ENCODE measurements around the gene PTPRN2. TPM values are rescaled to one million over a fixed set of nuclear protein-coding genes. Genes with fewer than 3 reads are reported as not detected.
"Not testable (repeated sequence)": the region's sequence is repeated elsewhere in the genome, so short reads cannot be mapped to it uniquely, and the experiment has no call there.

PTPRN2 gene
- total and polyA plus RNA-seq, 7 donors: 0.47 to 0.82 (median 0.51) TPM

DNA sequence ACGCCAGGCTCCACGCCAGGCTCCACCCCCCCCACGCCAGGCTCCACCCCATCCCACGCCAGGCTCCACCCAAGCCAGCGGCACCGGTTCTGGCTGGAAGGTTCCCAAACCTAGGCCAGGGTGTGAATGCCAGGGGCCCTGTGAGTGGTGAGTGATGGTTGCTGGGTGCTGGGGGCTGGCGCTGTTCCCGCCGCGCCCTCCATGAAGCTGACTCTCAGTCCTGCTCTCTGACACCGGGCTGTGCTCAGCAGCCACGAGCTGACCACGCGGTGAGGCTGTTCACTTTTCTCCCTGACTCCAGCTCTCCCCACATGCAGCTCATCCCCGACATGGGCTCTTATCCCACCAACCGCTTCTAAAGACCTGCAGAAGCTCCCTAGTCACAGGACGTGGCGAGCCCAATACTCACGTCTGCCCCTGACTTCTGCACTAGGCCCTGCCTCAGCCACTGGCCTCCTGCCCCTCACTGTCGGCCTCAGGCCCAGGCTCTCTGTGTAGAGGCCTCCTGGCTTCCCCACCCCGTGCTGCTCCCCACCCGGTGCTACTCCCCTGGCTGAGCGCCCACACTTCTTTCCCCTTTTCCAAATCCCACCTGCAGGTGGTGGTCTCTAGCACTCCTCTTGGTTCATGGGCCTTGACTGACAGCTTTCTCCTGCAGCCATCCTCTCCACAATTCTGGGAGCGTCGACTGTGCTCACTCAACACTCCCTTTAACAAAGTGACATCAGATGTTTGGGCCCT lies 603.0 kb downstream of the PTPRN2 start:
- Histone ChIP-seq H3K4me1 (no peaks in the 10 kb centered on the region), H3K27ac (no peak overlapping the region), H3K27me3 (ENCODE audit: insufficient read depth in 3 of 3, low read length in 2 of 3) (peaks cover 0 to 4% (median 0%) of the 10 kb centered on the region in 3 donors), H3K36me3 (ENCODE audit: insufficient read depth in 1 of 2, low read depth in 1 of 2) (no peaks in the 10 kb centered on the region), H3K4me3 (no peak overlapping the region), H3K9me3 (no peaks in the 10 kb centered on the region)
- intact Hi-C loops (cut with DNase I): no loop called here
- TF ChIP-seq, protein P1, sequence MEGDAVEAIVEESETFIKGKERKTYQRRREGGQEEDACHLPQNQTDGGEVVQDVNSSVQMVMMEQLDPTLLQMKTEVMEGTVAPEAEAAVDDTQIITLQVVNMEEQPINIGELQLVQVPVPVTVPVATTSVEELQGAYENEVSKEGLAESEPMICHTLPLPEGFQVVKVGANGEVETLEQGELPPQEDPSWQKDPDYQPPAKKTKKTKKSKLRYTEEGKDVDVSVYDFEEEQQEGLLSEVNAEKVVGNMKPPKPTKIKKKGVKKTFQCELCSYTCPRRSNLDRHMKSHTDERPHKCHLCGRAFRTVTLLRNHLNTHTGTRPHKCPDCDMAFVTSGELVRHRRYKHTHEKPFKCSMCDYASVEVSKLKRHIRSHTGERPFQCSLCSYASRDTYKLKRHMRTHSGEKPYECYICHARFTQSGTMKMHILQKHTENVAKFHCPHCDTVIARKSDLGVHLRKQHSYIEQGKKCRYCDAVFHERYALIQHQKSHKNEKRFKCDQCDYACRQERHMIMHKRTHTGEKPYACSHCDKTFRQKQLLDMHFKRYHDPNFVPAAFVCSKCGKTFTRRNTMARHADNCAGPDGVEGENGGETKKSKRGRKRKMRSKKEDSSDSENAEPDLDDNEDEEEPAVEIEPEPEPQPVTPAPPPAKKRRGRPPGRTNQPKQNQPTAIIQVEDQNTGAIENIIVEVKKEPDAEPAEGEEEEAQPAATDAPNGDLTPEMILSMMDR (IDR thresholded peaks at IDR 0.05): no peak
- DNase-seq (peak in 1 of 2 donors; percentile 36), ATAC-seq (no peak)
- 77 to 85% (median 85%) methylated on average over 21 to 23 of the region's 25 CpGs for WGBS, 3 donors

- 57 to 59% (median 58%) methylated on average over 31 to 32 of the region's 32 CpGs for WGBS, 3 donors
- Histone ChIP-seq H3K4me3 (no peak overlapping the region), H3K4me1 (no peaks in the 10 kb centered on the region), H3K9me3 (no peaks in the 10 kb centered on the region), H3K27ac (no peak overlapping the region), H3K27me3 (ENCODE audit: insufficient read depth in 3 of 3, low read length in 2 of 3) (peaks cover 0 to 4% (median 0%) of the 10 kb centered on the region in 3 donors), H3K36me3 (ENCODE audit: insufficient read depth in 1 of 2, low read depth in 1 of 2) (no peaks in the 10 kb centered on the region)
- intact Hi-C loops (cut with DNase I): no loop called here
- TF ChIP-seq, protein P1 (IDR thresholded peaks at IDR 0.05): no peak
- ATAC-seq (no peak), DNase-seq (peak in 1 of 2 donors; percentile 28)
Measured at GRCh38 chr7:157983502-157984422, 603.9 kb downstream of the PTPRN2 start.

DNA sequence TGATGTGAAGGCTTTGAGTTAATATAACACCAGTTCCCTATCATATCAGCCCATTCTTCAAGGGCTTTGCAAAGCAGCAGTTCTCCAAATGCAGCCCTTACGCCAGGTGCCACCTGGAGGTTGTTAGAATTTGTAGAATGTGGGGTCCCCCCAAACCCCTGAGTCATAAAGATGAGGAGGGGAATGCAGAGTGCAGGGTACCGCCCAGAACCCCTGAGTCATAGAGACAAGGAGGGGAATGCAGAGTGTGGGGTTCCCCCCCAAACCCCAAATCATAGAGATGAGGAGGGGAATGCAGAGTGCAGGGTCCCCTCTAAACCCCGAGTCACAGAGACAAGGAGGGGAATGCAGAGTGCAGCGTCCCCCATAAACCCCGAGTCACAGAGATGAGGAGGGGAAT lies 605.8 kb downstream of the PTPRN2 start:
- intact Hi-C loops (cut with DNase I): no loop called here
- no peaks in the 10 kb centered on the region for H3K4me1 ChIP-seq
- no peak overlapping the region for H3K4me3 ChIP-seq
- no peaks in the 10 kb centered on the region for H3K36me3 ChIP-seq (ENCODE audit: insufficient read depth in 1 of 2, low read depth in 1 of 2)
- no peak overlapping the region for H3K27ac ChIP-seq
- ATAC-seq (no peak), DNase-seq (peak in 1 of 2 donors; percentile 2)
- H3K9me3 ChIP-seq: no peaks in the 10 kb centered on the region
- peaks cover 0 to 4% (median 0%) of the 10 kb centered on the region in 3 donors for H3K27me3 ChIP-seq (ENCODE audit: insufficient read depth in 3 of 3, low read length in 2 of 3)
- TF ChIP-seq, protein P1 (IDR thresholded peaks at IDR 0.05): no peak
- 57 to 64% (median 62%) methylated on average over 3 to 5 of the region's 5 CpGs for WGBS, 3 donors

DNA sequence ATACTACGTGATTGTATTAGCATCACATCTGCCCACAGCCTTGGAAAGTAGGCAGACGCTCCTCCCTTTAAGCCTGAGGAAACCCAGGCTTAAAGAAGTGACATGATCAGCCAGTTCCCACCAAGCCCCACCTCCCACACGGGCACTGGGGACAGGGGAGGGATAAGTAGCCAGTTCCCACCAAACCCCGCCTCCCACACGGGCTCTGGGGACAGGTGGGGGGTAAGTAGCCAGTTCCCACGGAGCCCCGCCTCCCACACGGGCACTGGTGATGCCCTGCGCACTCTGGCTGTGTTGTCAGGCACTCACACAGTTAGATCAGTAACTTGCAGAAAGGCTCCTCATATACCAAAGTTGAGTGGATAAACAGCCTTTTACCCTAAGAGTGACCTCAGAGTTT lies 606.8 kb downstream of the PTPRN2 start:
- TF ChIP-seq, protein P1 (IDR thresholded peaks at IDR 0.05): no peak
- WGBS, 3 donors: 36 to 39% (median 36%) methylated on average over 9 of the region's 9 CpGs
- intact Hi-C loops (cut with DNase I): no loop called here
- Histone ChIP-seq H3K4me1 (no peaks in the 10 kb centered on the region), H3K9me3 (no peaks in the 10 kb centered on the region), H3K36me3 (ENCODE audit: insufficient read depth in 1 of 2, low read depth in 1 of 2) (no peaks in the 10 kb centered on the region), H3K27me3 (ENCODE audit: insufficient read depth in 3 of 3, low read length in 2 of 3) (peaks cover 0 to 4% (median 0%) of the 10 kb centered on the region in 3 donors), H3K27ac (no peak overlapping the region), H3K4me3 (no peak overlapping the region)
- DNase-seq (peak in 1 of 2 donors; percentile 19), ATAC-seq (no peak)

DNA sequence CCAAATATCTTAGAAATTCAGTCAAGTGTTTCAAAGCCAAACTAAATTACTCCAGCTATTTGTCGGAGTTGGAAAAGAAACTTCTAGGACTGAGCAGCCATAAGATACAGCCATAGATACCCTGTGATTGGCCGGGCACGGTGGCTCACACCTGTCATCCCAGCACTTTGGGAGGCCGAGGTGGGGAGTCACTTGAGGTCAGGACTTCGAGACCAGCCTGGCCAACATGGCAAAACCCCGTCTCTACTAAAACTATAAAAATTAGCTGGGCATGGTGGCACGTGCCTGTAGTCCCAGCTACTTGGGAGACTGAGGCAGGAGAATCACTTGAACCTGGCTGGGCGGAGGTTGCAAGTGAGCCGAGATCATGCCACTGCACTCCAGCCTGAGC lies 607.3 kb downstream of the PTPRN2 start:
- intact Hi-C loops (cut with DNase I); H3K4me1 ChIP-seq: not testable (repeated sequence)
- 66 to 79% (median 72%) methylated on average over 9 of the region's 9 CpGs for WGBS, 3 donors

More for the DNA sequence above, 607.3 kb downstream of the PTPRN2 start:
- not testable (repeated sequence) for H3K27me3 ChIP-seq (ENCODE audit: insufficient read depth in 3 of 3, low read length in 2 of 3); ATAC-seq; H3K36me3 ChIP-seq (ENCODE audit: insufficient read depth in 1 of 2, low read depth in 1 of 2); H3K9me3 ChIP-seq; H3K27ac ChIP-seq; H3K4me3 ChIP-seq
- DNase-seq: peak in 1 of 2 donors; percentile 16

Data from psoas muscle (tissue), 8 donors.